Stomach (tissue), 9 donors: Measurements from ENCODE around the gene BCAN. TPM values are rescaled to one million over a fixed set of nuclear protein-coding genes. Genes with fewer than 3 reads are reported as not detected.
"Not testable (repeated sequence)": the region's sequence is repeated elsewhere in the genome, so short reads cannot be mapped to it uniquely, and the experiment has no call there.

ENCODE experiments used
- DNase-seq, 2 donors: peaks; one replicate each; pipeline versions ENCODE4 v3.0.0 to v3.0.0-alpha.2; 2013 to 2019
- H3K27ac ChIP-seq, 5 donors: fragments of 200-600 bp in 4 of 5; sonication (generic) in 4 of 5; one replicate each; pipeline ENCODE4 v1.5.1; 2013 to 2019; ENCODE audit warnings: mild to moderate bottlenecking in 1 of 5, moderate library complexity in 1 of 5
- H3K27me3 ChIP-seq, 3 donors: fragments of 200-600 bp; sonication (generic); one replicate each; pipeline ENCODE4 v1.5.1; 2017 to 2019; ENCODE audit warnings: mixed run types in 1 of 3
- H3K36me3 ChIP-seq, 4 donors: fragments of 200-600 bp; sonication (generic); 1 replicate in 3 of 4; 2 replicates in 1 of 4; pipeline ENCODE4 v1.5.1; 2016 to 2019
- H3K4me1 ChIP-seq, 4 donors: fragments of 200-600 bp; sonication (generic); one replicate each; pipeline ENCODE4 v1.5.1; 2016 to 2019
- H3K4me3 ChIP-seq, 4 donors: fragments of 200-600 bp; sonication (generic) in 3 of 4; one replicate each; pipeline ENCODE4 v1.5.1; 2016 to 2019; ENCODE audit warnings: mild to moderate bottlenecking in 1 of 4
- H3K9me3 ChIP-seq, 4 donors: fragments of 200-600 bp; sonication (generic); one replicate each; pipeline ENCODE4 v1.5.1; 2016 to 2019
- CTCF ChIP-seq, 7 experiments: fragments of 450-650 bp in 4 of 7; fragments of 200-600 bp in 3 of 7; sonication (generic) in 3 of 7; IDR thresholded peaks; one replicate each; pipeline ENCODE4 v1.5.1; 2016 to 2019; ENCODE audit warnings: antibody characterized with exemption in 7 of 7, control low read depth in 2 of 7, mild to moderate bottlenecking in 1 of 7
- EP300 ChIP-seq: sonication (generic); formaldehyde crosslinking; IDR thresholded peaks from one replicate; pipeline ENCODE4 v1.6.1; 2017; ENCODE audit warnings: antibody characterized with exemption
- POLR2A ChIP-seq, 4 donors: fragments of 450-650 bp; IDR thresholded peaks; one replicate each; pipeline ENCODE4 v1.6.1; 2016; ENCODE audit warnings: antibody characterized with exemption in 4 of 4, control low read depth in 2 of 4, mild to moderate bottlenecking in 1 of 4, moderate library complexity in 1 of 4
- POLR2AphosphoS5 ChIP-seq, 3 donors: sonication (generic); formaldehyde crosslinking; IDR thresholded peaks; one replicate each; pipeline ENCODE4 v1.6.1; 2016; ENCODE audit warnings: antibody characterized with exemption in 3 of 3
- WGBS, 5 donors: extraction: QIAGEN DNeasy Blood & Tissue Kit in 3 of 5; methylation state at CpG; one replicate each; pipeline versions ENCODE4 v1.1.5 to v1.1.7; 2013 to 2018; 5-methylcytosine and 5-hydroxymethylcytosine counted together
- intact Hi-C: fragments of 100-400 bp; cut with DNase I; formaldehyde crosslinking; loops from one replicate; pipeline ENCODE4 v1.15.1; 2023; ENCODE audit warnings: low total_unique reads
- polyA plus RNA-seq, 3 donors: library from polyadenylated mRNA; stranded (reverse); fragments of 200-250 nt; gene quantifications; one replicate each; pipeline ENCODE4 v1.2.3, GENCODE V29; 2013
- total RNA-seq, 5 donors: library from RNA; depleted of rRNA; stranded (reverse); fragments of >200 nt; gene quantifications; one replicate each; pipeline versions ENCODE4 v1.1.0 to v1.2.3, GENCODE V29; 2014 to 2016
- donor health status: healthy with polysubstance abuse.
- donor health status: Bipolar disorder and iron deficiency.
- donor health status: healthy.

Gene BCAN
- total and polyA plus RNA-seq, 8 donors, result 0.05 to 39.7 (median 5.7) TPM; not detected in 5

GRCh38 chr1:156629823-156630449 is 12.0 kb upstream of the BCAN start:
- 66 to 75% (median 71%) methylated on average over 8 of the region's 8 CpGs for WGBS, 5 donors
- peaks cover 8 to 13% (median 11%) of the 10 kb centered on the region in 4 donors for H3K4me1 ChIP-seq
- H3K27ac ChIP-seq, result no peak overlapping the region
- no peak for DNase-seq
- intact Hi-C loops, result no loop called here
- H3K36me3 ChIP-seq, result no peaks in the 10 kb centered on the region
- H3K9me3 ChIP-seq, result no peaks in the 10 kb centered on the region
- TF ChIP-seq POLR2AphosphoS5 (IDR thresholded peaks at IDR 0.05) (no peak), POLR2A (IDR thresholded peaks at IDR 0.05) (no peak), EP300 (no peak), CTCF (IDR thresholded peaks at IDR 0.05) (no peak)
- H3K4me3 ChIP-seq, result no peak overlapping the region
- peaks cover 5 to 97% (median 46%) of the 10 kb centered on the region in 3 donors for H3K27me3 ChIP-seq

- H3K4me1 ChIP-seq, intact Hi-C loops, H3K27ac ChIP-seq, DNase-seq, H3K36me3 ChIP-seq, H3K4me3 ChIP-seq, H3K9me3 ChIP-seq: not testable (repeated sequence)
- H3K27me3 ChIP-seq, result peaks cover 0 to 97% (median 39%) of the 10 kb centered on the region in 3 donors
- 41 to 54% (median 44%) methylated on average over 9 of the region's 9 CpGs for WGBS, 5 donors
Observed at GRCh38 chr1:156631152-156631551, 10.8 kb upstream of the BCAN start.

GRCh38 chr1:156632355-156632754 is 9.6 kb upstream of the BCAN start:
- Histone ChIP-seq H3K4me3 (no peak overlapping the region), H3K27me3 (peaks cover 0 to 97% (median 33%) of the 10 kb centered on the region in 3 donors), H3K4me1 (no peaks in the 10 kb centered on the region), H3K27ac (no peak overlapping the region), H3K9me3 (no peaks in the 10 kb centered on the region), H3K36me3 (no peaks in the 10 kb centered on the region)
- TF ChIP-seq POLR2AphosphoS5 (IDR thresholded peaks at IDR 0.05) (no peak), CTCF (IDR thresholded peaks at IDR 0.05) (no peak)
- 54 to 67% (median 62%) methylated on average over 3 of the region's 3 CpGs for WGBS, 5 donors
- intact Hi-C loops, result no loop called here
- no peak for DNase-seq

GRCh38 chr1:156638189-156638985 is 3.5 kb upstream of the BCAN start:
- peaks cover 12 to 20% (median 16%) of the 10 kb centered on the region in 4 donors for H3K4me1 ChIP-seq
- no peaks in the 10 kb centered on the region for H3K36me3 ChIP-seq
- peak in 1 of 2 donors; percentile 48 for DNase-seq
- H3K27me3 ChIP-seq, result peaks cover 13 to 99% (median 62%) of the 10 kb centered on the region in 3 donors
- 51 to 68% (median 60%) methylated on average over 6 to 8 of the region's 8 CpGs for WGBS, 5 donors
- H3K4me3 ChIP-seq, result no peak overlapping the region
- TF ChIP-seq POLR2AphosphoS5 (IDR thresholded peaks at IDR 0.05), result no peak
- TF ChIP-seq CTCF (IDR thresholded peaks at IDR 0.05), result no peak
- TF ChIP-seq EP300, result no peak
- TF ChIP-seq POLR2A (IDR thresholded peaks at IDR 0.05), result no peak
- intact Hi-C loops, result no loop called here
- H3K27ac ChIP-seq, result no peak overlapping the region
- no peaks in the 10 kb centered on the region for H3K9me3 ChIP-seq
